Measurements from ENCODE around the gene GLI1. TPM values are rescaled to one million over a fixed set of nuclear protein-coding genes. Genes with fewer than 3 reads are reported as not detected.
"Not testable (repeated sequence)": the region's sequence is repeated elsewhere in the genome, so short reads cannot be mapped to it uniquely, and the experiment has no call there.

Gene GLI1
- polyA plus RNA-seq, 1 donor from 2014 or later = 4.2 TPM

DNA sequence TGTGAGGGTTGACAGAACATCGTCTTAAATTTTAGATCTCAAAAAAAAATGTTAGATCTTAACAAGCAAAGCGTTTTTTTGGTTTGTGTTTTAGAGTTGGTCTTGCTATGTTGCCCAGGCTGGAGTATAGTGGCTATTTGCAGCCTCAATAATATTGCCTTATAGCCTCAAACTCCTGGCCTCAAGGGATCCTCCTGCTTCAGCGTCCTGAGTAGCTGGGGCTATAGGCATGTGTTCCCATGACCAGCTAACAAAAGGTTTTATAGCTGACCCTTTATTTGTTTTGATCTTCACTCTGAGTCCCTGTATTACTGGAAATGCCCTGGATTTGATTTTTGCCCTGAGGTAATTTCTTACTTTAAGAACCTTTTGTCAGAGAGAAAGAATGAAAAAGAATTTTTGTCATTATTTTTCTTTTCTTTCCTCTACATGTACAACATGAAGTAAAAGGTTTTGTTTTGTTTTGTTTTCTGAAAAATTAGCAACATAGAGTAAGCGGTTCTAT lies 19.8 kb upstream of the GLI1 start:
- TF ChIP-seq EP300 (conservative IDR thresholded peaks at IDR 0.05; ENCODE audit: poor library complexity, severe bottlenecking) (no peak), EZH2 (IDR thresholded peaks at IDR 0.05; ENCODE audit: borderline replicate concordance, insufficient read depth, low read length, poor library complexity, severe bottlenecking) (no peak), TAF1 (IDR thresholded peaks at IDR 0.05; ENCODE audit: low read depth) (no peak), POLR2AphosphoS5 (IDR thresholded peaks at IDR 0.05) (no peak), RAD21 (conservative IDR thresholded peaks at IDR 0.05) (no peak), MXI1 (conservative IDR thresholded peaks at IDR 0.05; ENCODE audit: poor library complexity, severe bottlenecking) (no peak), SMC3 (conservative IDR thresholded peaks at IDR 0.05; ENCODE audit: poor library complexity) (no peak)
- TF ChIP-seq, protein P1, sequence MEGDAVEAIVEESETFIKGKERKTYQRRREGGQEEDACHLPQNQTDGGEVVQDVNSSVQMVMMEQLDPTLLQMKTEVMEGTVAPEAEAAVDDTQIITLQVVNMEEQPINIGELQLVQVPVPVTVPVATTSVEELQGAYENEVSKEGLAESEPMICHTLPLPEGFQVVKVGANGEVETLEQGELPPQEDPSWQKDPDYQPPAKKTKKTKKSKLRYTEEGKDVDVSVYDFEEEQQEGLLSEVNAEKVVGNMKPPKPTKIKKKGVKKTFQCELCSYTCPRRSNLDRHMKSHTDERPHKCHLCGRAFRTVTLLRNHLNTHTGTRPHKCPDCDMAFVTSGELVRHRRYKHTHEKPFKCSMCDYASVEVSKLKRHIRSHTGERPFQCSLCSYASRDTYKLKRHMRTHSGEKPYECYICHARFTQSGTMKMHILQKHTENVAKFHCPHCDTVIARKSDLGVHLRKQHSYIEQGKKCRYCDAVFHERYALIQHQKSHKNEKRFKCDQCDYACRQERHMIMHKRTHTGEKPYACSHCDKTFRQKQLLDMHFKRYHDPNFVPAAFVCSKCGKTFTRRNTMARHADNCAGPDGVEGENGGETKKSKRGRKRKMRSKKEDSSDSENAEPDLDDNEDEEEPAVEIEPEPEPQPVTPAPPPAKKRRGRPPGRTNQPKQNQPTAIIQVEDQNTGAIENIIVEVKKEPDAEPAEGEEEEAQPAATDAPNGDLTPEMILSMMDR (IDR thresholded peaks at IDR 0.05; ENCODE audit: poor library complexity, severe bottlenecking) = no peak
- TF ChIP-seq, protein P2, sequence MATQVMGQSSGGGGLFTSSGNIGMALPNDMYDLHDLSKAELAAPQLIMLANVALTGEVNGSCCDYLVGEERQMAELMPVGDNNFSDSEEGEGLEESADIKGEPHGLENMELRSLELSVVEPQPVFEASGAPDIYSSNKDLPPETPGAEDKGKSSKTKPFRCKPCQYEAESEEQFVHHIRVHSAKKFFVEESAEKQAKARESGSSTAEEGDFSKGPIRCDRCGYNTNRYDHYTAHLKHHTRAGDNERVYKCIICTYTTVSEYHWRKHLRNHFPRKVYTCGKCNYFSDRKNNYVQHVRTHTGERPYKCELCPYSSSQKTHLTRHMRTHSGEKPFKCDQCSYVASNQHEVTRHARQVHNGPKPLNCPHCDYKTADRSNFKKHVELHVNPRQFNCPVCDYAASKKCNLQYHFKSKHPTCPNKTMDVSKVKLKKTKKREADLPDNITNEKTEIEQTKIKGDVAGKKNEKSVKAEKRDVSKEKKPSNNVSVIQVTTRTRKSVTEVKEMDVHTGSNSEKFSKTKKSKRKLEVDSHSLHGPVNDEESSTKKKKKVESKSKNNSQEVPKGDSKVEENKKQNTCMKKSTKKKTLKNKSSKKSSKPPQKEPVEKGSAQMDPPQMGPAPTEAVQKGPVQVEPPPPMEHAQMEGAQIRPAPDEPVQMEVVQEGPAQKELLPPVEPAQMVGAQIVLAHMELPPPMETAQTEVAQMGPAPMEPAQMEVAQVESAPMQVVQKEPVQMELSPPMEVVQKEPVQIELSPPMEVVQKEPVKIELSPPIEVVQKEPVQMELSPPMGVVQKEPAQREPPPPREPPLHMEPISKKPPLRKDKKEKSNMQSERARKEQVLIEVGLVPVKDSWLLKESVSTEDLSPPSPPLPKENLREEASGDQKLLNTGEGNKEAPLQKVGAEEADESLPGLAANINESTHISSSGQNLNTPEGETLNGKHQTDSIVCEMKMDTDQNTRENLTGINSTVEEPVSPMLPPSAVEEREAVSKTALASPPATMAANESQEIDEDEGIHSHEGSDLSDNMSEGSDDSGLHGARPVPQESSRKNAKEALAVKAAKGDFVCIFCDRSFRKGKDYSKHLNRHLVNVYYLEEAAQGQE (IDR thresholded peaks at IDR 0.05; ENCODE audit: borderline replicate concordance) = no peak
- Histone ChIP-seq H3K9ac (ENCODE audit: low read length) (no peak overlapping the region), H3K79me2 (replicated peaks; ENCODE audit: insufficient read depth, low read length) (no peaks in the 10 kb centered on the region), H3K27ac (ENCODE audit: low read length) (no peak overlapping the region), H4K20me1 (ENCODE audit: insufficient read depth) (no peaks in the 10 kb centered on the region), H3K4me2 (ENCODE audit: low read length) (no peak overlapping the region), H3K9me3 (ENCODE audit: low read length) (no peaks in the 10 kb centered on the region), H3F3A (ENCODE audit: insufficient read depth, low read length, poor library complexity, severe bottlenecking) (no peaks in the 10 kb centered on the region), H3K36me3 (ENCODE audit: insufficient read depth, low read length) (no peaks in the 10 kb centered on the region), H3K9me2 (ENCODE audit: insufficient read depth, low read length) (no peaks in the 10 kb centered on the region), H2AFZ (ENCODE audit: low read depth, low read length) (no peak overlapping the region), H3K27me3 (ENCODE audit: insufficient read depth, low read depth, low read length) (no peaks in the 10 kb centered on the region), H3K4me3 (ENCODE audit: low read length) (no peak overlapping the region)

DNA sequence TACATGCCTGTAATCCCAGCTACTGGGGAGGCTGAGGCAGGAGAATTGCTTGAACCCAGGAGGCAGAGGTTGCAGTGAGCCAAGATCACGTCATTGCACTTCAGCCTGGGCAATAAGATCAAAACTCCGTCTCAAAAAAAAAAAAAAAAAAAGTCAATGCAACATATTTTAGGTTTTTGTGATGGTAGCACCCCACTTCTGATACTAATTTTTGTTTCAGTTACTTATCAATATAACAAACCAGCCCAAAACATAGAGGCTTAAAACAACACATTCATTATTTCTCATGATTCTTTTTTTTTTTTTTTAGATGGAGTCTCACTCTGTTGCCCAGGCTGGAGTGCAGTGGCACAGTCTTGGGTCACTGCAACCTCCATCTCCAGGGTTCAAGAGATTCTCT lies 18.2 kb upstream of the GLI1 start:
- H3K27me3 ChIP-seq (ENCODE audit: insufficient read depth, low read depth, low read length); H3K79me2 ChIP-seq (replicated peaks; ENCODE audit: insufficient read depth, low read length); H3K27ac ChIP-seq (ENCODE audit: low read length); H3F3A ChIP-seq (ENCODE audit: insufficient read depth, low read length, poor library complexity, severe bottlenecking); H3K9ac ChIP-seq (ENCODE audit: low read length); H3K9me2 ChIP-seq (ENCODE audit: insufficient read depth, low read length); H3K4me3 ChIP-seq (ENCODE audit: low read length); H2AFZ ChIP-seq (ENCODE audit: low read depth, low read length); H3K4me2 ChIP-seq (ENCODE audit: low read length); H3K36me3 ChIP-seq (ENCODE audit: insufficient read depth, low read length); H3K9me3 ChIP-seq (ENCODE audit: low read length); H4K20me1 ChIP-seq (ENCODE audit: insufficient read depth): not testable (repeated sequence)

Measured in neural cell (in vitro differentiated cells).